Measurements from ENCODE around the gene ZFYVE28.

DNA sequence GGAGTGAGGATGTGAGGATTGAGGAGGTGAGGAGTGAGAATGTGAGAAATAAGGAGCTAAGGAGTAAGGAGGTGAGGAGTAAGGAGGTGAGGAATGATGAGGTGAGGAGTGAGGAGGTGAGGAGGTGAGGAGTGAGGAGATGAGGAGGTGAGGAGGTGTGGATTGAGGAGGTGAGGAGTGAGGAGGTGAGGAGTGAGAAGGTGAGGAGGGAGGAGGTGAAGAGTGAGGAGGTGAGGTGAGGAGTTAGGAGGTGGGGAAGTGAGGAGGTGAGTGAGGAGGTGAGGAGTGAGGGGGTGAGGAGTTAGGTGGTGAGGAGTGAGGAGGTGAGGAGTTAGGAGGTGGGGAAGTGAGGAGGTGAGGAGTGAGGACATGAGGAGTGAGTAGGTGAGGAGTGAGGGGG is 81.8 kb downstream of the ZFYVE28 start:
- no peak for TF ChIP-seq EZH2 (IDR thresholded peaks at IDR 0.05; ENCODE audit: insufficient read depth, poor library complexity, severe bottlenecking)
- no peak for TF ChIP-seq EZH2phosphoT487 (IDR thresholded peaks at IDR 0.05; ENCODE audit: insufficient read depth, low read depth)
